GM12864 (cell line): ENCODE data around the gene CNOT4.

ENCODE experiments used
- DNase-seq: peaks from one replicate; pipeline ENCODE4 v3.0.0-alpha.2; 2011; ENCODE audit warnings: low read depth
- H3K4me3 ChIP-seq: 2 replicates; pipeline ENCODE4 v1.5.1; 2011; ENCODE audit warnings: mild to moderate bottlenecking, low read depth, low read length, control low read depth
- TF ChIP-seq, protein P1 (sequence below): IDR thresholded peaks from 2 replicates; pipeline ENCODE4 v1.5.1; 2011; ENCODE audit warnings: low read depth, mild to moderate bottlenecking, moderate library complexity, low read length, control low read depth, inconsistent platforms; ENCODE audit errors: missing control alignments

CNOT4 gene

DNA sequence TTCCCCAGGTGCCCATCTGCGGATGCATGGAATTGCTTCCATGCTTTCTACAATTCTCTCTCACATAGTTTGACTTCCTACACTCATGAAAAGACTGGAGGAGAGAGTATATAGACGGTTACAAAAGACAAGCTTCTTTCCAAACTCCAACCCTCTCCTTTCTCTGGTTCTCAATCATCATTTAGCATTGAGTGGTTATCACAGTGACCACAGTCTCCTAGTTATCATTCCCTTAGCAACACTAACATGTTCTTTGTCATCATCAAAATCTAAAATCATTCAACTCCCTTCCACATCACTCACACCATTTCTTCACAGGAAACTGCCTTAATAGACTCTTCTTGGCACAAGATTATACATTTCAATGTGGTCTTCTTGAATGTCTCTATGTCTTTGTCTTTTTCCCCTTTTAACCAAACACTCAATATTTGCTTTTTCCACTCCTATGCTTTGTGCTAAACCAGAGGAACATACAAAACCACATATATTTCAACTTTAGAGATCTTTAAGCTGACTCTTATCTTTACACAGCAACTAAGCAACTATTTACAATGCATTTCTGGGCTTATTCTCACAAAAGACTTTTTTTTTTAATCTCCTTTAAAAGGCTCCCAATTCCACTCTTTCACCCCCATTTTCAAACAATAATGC is 126.3 kb downstream of the CNOT4 start:
- H3K4me3 ChIP-seq, result no peak overlapping the region
- TF ChIP-seq, protein P1, sequence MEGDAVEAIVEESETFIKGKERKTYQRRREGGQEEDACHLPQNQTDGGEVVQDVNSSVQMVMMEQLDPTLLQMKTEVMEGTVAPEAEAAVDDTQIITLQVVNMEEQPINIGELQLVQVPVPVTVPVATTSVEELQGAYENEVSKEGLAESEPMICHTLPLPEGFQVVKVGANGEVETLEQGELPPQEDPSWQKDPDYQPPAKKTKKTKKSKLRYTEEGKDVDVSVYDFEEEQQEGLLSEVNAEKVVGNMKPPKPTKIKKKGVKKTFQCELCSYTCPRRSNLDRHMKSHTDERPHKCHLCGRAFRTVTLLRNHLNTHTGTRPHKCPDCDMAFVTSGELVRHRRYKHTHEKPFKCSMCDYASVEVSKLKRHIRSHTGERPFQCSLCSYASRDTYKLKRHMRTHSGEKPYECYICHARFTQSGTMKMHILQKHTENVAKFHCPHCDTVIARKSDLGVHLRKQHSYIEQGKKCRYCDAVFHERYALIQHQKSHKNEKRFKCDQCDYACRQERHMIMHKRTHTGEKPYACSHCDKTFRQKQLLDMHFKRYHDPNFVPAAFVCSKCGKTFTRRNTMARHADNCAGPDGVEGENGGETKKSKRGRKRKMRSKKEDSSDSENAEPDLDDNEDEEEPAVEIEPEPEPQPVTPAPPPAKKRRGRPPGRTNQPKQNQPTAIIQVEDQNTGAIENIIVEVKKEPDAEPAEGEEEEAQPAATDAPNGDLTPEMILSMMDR, result no peak
- DNase-seq, result no peak

DNA sequence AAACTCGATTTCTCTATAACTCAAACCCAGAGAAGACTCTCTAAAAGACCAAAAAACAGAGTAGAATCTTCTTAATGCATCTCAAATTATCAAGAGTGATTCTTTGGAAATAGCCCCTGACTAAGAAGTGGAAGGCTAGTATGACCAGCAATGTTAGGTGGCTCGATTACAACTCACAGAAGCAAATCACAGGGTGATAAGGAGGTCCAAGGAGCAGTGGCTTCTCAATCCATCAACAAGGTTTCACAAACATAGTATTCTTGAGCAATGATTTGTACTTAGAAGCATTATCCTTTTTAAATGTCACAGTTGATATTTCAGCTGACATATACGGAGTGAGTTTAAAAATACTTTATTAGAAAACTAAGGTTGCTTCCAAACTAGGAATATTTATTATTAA is 127.7 kb downstream of the CNOT4 start:
- TF ChIP-seq, protein P1, result no peak
- no peak overlapping the region for H3K4me3 ChIP-seq
- no peak for DNase-seq

GRCh38 chr7:135381369-135381768 is 128.5 kb downstream of the CNOT4 start:
- no peak overlapping the region for H3K4me3 ChIP-seq
- TF ChIP-seq, protein P1, result no peak
- no peak for DNase-seq

DNA sequence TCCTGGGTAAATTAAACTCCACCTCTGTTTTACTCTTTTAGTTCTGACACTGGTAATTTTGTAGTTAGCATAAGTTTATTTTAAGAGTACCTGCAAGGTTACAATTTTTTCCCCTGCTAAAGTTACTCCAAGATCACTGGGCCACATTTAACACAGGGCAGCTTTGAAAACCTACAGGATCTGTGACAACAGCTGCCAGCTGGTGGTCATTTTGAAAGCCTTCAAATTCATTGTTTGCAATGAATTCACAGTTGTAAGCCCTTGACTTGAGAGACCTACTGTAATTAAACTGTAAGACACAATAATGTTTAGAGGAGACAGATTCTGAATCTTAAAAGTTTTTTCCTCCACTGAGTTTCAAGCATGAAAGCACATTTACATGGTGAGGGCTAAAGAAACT is 129.6 kb downstream of the CNOT4 start:
- no peak for DNase-seq

GRCh38 chr7:135377171-135377570 is 132.7 kb downstream of the CNOT4 start:
- no peak overlapping the region for H3K4me3 ChIP-seq
- DNase-seq, result no peak
- TF ChIP-seq, protein P1, result no peak

More for the DNA sequence above, 129.6 kb downstream of the CNOT4 start:
- TF ChIP-seq, protein P1, result no peak
- no peak overlapping the region for H3K4me3 ChIP-seq

DNA sequence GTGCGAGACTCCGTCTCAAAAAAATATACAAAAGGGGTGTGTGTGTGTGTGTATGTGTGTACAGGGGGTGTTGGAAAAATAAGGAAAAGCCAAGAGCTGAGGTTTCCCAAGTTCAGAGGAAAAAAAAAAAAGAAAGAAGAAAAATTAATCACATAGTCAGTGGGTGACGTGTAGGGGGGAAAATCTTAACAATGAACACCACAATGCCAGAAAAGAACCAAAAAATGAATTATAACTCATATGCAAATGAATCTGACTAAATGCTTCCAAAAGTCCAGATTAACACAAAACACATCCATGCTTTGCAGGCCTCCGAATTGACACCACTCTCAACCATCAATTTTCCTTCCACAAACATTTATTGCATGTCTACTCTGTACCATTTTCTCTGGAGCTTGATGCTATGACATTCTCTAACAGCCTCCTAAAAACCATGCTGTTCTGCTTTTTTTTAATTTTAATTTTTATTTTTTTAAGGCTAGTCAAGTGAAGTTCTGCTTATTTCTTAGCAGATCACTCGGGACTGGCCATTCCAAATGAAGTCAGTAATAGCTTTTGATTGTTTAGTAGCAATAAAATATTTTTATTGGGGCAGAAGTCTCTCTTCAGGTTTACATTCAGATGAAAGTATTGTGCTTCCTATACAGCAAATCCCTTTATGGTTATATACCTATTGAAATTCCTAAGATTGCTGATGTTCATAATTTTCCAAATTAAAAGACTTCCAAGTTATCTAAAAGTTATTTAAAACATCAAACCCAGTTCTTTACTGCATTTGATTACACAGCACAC is 133.8 kb downstream of the CNOT4 start:
- TF ChIP-seq, protein P1, result no peak
- H3K4me3 ChIP-seq, result no peak overlapping the region
- no peak for DNase-seq
